NCI-H146 (cell line): Measurements from ENCODE around the gene CSTB.
"Not testable (repeated sequence)": the region's sequence is repeated elsewhere in the genome, so short reads cannot be mapped to it uniquely, and the experiment has no call there.

ENCODE experiments used
- DNase-seq: peaks from one replicate; lab custom pipeline; 2025; lab: John Stamatoyannopoulos, UW

Gene CSTB, protein sequence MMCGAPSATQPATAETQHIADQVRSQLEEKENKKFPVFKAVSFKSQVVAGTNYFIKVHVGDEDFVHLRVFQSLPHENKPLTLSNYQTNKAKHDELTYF

DNA sequence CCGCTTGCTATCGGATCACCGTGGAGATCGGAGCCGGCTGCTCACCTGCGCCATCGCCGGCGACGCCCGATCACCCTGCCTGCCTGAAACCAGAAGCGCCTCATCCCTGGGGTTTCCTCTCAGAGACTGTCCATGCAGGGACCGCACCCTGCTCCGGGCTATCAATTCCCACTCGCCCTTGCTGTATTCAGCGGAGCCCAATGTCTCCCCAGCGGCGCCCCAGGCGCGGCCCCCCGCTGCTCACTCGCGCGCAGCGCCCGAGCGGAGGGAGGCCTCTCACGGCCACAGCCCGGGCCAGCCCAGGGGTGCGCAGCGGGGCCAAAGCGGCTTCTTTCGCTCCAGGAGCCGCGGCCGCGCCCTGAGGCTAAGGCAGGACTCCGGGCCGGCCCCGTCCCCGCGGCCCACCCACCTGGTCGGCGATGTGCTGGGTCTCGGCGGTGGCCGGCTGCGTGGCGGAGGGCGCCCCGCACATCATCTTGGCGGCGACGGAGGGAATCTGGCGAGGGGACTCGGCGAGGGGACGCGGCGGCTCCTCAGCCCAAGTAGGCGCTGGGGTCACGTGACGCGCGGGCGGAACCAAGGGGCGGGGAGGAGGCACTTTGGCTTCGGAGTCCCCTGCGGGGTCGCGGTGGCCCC lies at the start of gene CSTB:
Gene CSTB (minus strand): TSS at position 514 of the 636 bp plus-strand sequence. CDS start 39 bp downstream, at position 475.
- peak; percentile 72 for DNase-seq

DNA sequence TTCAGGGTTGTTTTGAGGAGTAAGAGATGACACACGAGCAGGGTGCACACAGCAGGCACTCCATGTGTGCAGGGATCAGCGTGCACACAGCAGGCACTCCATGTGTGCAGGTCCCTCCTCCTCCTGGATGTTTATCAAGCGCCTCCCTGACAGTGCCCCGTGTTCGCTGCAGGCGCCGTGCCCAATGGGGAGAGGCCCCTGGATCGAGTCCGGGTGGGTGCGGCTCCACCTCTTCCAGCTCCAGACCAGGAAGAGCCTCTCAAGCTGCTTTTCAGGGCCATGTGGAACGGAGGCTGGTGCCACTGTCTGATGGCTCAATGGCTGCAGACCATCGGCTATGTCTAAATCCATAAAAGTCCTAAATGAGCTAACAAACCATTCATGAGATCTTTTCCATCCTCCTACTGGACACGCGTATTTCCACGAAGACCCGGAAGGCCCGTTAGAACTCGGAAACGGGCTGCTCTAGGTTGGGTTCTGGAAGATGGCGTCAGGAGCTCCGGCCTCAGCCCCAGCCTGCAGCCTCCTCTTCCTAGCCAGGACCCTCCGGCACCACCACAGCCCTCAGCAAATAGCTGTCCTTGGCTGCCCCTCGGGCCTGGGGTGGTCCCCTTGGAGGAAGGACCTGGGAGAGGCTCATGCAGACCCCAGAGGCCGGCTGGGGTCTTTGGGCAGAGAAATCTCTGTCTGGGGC lies 49.3 kb upstream of the CSTB start:
- DNase-seq, result no peak

DNA sequence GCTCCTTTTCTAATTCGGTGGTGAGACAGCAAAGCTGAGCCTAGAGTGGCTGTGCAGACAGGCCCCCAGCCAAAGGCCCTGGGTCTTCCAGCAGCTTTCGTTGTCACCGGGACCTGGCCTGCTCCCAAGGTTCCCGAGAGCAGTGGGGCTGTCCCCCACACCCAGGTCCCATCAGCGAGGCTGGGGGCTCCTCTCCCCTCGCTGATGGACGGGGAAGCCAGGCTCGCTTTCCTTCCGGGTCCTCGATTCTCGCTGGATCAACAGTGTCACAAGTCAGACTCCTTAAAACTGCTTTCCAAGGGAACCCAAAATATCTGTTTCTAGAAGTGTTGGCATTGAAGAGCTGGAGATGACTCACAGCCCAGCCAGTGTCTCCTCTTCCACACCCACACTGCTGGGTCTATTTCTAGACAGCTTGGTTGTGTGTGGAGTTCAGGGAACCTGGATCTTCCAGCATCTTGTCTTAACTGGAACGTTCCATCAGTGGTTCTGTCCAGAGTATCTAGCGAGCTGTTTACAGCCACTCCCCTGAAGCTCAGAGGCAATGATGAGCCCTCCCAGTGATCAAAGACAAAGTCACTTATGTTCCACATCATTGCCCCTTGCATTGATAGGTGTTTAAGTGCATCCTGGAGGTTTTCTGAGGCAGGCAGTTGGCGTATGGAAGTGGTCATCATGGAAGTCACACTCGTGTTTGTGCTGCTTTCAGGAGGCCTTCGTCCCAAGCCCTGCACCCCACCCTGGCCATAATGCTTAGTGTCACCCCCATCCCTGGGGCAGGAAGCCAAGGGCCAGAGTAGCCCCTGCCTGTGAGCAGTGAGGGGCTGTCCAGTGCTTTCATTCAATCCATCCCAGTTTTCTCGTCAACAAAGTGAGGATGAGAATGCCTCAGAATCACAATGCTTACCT lies 48.5 kb upstream of the CSTB start:
- DNase-seq, result no peak

DNA sequence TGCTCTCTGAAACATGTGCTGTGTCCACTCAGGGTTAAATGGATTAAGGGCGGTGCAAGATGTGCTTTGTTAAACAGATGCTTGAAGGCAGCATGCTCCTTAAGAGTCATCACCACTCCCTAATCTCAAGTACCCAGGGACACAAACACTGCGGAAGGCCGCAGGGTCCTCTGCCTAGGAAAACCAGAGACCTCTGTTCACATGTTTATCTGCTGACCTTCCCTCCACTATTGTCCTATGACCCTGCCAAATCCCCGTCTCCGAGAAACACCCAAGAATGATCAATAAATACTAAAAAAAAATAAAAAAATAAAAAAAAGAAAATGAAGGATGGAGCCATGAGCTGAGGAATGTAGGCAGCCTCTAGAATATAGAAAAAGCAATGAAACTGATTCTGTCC lies 46.6 kb upstream of the CSTB start:
- not testable (repeated sequence) for DNase-seq

DNA sequence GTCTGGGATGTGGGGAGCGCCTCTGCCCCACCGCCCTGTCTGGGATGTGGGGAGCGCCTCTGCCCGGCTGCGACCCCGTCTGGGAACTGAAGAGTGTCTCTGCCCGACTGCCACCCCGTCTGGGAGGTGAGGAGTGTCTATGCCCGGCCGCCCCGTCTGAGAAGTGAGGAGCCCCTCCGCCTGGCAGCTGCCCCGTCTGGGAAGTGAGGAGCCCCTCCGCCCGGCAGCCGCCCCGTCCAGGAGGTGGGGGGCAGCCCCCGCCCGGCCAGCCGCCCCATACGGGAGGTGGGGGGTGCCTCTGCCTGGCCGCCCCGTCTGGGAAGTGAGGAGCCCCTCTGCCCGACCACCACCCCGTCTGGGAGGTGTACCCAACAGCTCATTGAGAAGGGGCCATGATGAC lies 46.1 kb upstream of the CSTB start:
- DNase-seq, result not testable (repeated sequence)

DNA sequence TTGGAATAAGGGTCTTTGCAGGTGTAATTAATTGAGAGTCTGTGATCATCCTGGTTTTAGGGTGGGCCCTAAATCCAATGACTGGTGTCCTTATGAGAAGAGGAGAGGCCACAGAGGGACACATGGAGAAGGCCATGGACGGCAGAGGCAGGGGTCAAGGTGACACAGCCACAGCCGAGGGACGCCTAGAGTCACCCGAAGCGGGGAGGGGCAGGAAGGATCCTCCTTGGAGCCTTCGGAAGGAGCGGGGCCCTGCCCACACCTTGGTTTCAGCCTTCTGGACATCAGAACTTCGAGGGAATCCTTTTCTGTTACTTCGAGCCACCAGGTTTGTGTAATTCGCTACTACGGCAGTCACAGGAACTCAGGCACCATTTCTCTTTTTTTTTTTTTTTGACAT lies 44.4 kb upstream of the CSTB start:
- DNase-seq, result no peak

DNA sequence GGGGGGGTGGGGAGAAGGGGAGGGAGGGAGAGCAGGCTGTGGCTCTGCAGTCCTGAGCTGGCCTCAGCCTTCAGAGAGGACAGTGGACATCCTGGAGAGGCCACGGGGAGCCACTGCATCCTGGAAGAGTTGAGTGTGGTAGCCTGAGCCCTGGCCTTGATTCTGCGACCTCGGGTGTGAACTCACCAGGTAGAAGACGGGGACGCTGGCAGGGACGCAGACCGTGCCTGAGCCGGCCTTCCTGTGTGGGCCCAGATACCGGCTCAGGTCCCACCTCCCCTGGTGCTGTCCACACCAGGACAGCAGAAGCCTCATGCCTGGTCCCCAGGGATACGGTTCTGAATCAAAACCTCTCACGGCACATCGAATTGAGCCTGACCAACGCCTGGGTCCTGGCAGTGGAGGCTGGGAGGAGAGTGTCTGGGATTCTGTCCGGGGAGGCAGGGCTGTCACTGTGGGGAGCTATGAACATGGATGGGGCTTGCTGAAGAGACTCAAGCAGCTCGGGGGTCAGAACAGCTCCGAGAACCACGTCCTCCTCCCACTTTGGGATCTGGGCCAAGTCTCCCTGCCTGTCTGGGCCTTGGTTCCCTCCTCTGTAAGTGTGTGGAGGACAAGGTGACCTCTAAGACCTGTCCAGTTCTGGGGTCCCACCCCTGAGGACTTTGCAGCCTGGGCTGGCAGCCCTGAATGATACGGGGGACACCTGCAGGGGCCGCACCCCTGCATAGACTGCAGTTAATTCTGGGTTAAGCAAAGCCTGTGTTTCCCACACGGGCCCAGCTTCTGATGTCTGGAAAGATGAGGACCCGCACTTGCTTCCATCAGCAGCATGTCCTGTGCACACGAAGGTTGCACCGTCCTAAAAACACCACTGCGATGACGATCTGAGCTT lies 43.6 kb upstream of the CSTB start:
- no peak for DNase-seq

DNA sequence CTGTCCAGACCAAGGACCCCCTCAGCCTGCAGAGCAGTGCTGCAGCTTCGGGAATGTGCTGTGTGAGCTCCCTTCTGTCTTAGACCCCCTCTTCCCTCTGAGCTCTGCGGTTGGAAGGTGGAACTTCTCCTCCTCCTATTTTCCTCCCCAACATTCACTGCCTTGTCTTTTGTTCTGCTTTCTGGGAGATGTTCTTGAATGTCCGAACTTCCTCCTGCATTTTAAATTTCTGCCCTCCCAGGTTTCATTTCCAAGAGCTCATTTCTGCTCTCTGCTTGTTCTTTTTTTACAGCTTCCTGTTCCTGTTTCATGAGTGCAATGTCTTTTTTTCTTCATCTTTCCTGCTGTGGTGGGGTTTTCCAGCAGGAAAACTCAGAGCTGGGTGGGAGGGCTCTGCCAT lies 42.6 kb upstream of the CSTB start:
- no peak for DNase-seq

DNA sequence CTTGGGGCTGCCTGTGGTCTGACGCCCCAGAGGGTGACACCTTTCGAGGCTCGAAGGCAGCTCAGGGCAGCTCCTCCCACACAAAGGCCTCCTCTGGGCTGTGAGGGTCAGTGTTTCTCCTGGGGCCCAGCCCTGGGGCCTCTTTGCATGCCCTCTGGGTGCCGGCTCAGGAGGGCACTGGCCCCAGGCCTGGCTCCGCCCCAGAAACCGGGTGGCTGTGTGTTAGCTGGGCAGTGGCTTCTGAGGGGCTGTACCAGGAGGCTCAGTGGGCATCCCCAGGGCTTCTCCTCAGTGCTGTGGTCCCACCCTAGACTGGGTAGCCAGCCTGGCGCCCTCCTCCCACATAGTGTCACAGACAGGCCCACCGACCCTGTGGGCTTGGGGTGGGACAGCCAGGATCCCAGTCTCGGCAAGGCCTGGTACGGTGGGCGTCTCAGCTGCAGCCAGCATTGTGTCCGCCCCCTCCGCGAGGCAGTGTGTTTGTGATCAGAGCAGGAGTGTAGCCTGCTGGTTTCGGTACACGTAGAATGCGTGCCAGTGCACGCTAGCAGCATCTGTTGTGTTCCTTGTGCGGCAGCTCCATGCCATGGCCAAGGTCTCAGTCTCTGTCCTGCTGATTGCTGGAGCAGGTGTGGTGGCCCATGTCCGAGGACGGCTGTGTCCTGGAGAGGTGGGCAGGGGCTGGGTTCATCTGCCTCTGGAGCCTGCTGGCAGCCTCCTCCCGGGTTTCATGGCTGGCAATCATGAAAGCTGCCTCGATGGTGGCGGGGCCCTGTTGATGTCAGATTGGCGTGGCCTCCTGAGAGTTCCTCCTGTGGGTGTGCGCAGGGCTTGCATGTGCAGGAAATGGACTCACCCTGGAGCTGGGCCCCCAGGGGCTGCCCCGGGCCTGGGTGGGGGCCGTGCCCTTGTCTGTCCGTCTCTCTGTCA lies 41.3 kb upstream of the CSTB start:
- DNase-seq, result no peak

DNA sequence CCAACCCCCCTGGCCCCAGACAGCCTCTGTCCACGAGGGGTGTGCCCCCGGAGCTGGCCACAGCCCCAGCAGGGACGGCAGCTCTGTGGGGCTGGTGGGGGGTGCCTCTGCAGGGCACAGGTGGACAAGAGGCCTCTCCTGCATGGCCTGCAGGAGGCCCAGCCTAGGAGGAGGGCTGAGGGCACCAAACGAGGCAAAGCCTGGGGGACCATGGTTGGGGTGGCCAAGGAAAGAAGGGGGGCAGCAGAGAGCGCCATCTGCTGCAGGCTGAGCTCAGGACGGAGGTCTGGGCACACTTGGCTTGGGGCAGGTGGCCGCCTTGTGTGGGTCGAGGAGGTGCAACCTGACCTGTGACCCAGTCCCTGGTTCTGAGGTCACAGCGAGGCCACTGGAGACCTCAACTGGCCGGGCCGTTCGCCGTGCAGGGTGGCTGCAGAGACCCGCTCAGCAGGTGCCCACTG lies 40.5 kb upstream of the CSTB start:
- DNase-seq, result no peak

DNA sequence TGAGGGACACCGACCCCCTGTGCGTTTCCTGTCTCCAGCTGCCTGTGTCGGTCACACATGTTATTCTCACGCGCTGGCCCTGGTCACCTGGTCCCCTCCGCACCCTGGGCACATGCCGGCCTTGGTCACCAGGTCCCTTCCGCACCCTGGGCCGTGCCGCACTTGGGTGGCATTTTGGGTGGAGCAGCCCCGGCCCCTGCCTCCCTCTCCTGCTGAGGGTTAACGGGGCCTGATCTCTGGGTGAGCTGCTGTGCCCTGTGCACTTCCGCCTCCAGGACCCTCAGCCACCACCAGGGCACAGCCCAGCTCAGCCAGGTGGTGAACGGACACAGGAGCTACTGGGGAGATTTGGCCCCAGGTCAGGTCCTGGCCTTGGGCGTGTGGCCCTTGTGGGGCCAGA lies 39.9 kb upstream of the CSTB start:
- DNase-seq, result no peak

DNA sequence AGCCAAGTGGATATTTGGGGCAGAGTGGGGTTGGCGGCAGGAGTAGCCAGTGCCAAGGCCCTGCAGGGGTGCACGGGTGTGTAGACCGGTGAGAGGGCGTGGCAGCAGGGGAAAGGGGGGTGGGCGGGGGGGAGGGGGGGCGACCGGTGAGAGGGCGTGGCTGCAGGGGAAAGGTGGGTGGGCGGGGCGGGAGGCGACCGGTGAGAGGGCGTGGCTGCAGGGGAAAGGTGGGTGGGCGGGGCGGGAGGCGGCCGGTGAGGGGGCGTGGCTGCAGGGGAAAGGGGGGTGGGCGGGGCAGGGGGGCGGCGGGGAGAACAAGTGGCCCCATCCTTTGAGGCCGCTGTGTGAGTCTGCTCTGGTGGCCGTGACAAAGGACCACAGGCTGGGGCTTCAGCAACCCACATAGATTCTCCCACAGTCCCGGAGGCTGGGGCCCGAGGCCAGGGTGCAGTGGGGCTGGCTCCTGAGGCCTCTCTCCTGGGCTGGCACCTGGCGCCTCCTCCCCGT lies 39.1 kb upstream of the CSTB start:
- peak; percentile 61 for DNase-seq

DNA sequence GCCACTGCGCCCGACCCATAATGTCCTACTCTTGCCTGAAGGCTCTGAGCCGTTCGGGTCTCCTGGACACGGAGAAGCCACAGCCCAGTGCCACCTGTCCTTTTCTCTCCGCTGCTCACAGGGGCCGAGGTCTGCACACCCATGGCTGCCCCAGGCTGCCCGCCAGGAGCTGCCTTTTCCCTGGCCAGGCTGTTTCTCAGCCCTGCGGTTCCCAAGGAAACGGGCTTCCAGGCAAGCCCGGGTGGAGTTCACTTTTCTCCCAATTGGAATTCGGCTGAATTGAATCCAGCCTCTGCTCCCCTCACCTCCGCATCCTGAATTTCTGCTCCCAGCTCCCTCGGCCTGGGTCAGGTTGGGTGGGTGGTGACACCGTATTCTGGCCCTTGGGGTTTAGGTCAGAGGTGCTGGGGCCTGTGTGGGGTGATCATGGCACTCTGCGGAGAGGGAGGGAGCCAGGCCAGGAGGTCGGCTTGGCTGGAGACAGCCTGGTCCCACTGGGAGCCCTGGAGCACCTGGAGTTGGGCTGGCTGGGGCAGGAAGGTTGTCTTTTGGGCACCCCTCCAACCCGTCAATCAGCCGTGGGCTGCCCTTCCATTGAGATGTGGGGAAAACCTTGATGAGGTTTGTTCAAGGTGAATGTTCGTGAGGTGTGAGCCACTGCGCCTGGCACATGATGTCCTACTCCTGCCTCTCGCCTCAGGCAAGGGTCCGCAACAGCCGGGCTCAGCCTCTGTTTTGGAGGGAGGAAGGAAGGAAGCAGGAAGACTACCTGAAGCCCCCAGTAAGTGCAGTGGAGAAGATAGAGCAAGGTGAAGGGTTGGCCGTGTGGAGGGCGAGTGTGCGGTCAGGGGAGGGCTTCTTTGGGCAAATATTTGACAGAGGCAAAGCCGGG lies 38.4 kb upstream of the CSTB start:
- peak; percentile 6 for DNase-seq

DNA sequence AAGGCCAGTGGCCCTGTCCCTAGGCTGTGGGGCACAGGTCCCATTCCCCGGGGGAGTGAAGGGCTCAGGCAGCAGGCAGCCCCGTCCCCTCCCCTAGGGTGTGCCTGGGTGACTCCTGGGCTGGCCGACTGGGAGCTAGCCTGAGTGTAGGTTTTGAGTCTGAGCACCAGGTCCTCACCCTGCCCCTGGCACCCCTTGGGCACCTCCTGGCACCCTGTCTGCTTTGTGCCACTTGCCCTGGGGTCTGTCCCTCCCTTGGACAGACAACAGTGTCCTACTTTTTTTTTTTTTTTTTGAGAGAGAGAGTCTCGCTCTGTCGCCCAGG lies 37.5 kb upstream of the CSTB start:
- no peak for DNase-seq

DNA sequence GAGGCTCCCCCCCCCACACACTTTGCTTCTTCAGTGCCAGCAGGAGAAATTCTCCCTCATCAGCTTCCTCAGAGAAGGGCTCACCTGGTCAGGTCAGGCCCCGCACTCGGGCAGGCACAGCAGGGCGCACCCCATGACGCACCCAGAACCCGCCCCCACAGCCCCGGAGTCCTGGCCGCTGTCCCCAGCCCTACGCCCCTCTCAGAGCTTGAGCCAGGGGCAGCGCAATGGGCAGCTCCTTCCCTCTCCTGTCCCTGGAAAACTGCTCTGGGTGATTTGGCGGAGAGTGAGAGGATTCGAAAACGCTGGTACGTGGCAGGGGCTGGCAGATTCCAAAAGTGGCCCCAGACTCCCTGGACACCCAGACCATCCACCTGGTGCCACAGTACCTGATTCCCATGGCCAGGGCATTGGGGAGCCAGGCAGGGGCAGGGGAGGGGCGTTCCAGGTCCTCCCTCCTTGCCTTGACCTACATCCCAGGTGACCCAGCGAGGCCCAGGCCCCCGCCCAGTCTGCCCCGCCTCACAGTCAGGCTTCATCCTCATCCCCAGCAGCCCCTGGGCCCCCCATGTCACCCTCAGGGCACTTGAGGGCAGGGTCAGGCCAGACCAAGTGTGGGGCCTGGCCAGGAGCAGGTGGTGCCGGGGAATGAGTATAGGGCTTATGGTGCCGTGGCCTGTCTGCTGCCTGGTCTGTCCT lies 37.0 kb upstream of the CSTB start:
- no peak for DNase-seq

DNA sequence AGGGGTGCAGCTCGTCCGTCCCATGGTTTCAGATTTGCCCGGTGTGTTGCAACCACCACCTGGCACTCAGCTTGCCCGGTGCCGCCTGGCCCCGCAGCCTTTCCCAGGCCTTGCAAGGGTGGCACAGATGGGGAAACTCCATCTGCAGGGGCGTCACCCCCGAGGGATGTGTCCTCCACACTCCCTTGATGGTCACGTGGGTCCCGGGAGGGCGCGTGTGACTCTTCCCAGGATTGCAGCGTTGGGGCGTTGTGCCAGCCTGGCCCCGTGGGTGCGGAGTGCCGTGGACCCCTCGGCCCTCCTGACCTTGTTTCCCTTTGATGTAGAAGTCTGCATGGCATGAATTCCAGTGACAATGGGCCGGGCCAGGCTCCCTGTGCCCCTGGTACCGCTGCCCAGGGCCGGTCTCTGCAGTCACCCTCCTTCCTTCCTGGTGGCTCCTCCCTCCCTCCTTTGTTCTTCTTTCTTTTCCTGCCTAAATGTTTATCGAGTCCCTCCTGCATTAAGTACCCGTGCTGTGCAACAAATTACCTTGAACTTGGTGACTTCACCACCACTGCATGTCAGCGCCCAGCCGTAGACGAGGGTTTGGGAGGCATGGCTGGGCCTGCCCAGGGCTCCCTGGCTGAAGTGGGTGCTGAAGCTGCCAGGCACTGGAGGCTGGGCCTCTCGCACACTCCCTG lies 36.2 kb upstream of the CSTB start:
- DNase-seq, result no peak

DNA sequence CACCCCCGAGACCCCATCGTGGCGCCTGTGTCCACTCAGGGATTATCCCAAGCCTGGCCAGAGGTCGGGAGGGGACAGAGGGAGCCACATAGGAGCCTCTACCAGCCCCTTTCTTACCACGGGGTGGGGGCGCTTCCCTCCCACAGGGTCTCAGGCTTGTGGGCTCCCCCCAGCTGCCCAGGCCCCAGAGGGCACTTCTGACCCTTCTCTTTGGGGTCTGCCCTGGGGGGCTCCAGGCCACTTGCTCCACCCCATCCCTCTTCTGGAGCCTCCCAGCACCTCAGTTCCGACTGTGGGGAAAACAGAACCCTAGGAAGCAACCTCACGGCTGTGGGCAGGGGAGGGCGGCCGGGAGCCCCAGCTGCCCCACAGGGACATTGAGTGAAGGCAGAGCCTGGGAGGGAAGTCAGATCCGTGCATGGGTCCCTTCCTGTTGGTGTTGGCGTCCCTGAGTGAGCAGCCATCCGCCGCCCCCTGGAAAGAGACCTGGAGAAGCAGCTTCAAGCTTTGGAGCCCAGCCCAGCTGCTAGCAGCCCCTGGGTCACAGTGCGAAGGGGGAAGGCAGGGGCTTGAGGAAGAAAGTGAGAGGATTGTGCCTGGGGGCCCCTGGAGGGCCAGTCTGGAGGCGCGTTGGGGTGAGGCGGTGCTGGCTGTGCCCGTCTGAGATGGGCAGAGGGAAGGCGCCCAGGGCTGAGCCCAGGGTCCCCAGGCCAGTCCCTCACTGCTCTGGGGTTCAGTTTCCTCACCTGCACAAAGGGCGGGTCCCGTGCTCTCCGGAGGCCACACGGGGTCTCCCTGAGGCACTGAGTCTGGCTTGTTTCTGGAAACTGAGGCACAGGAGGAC lies 35.4 kb upstream of the CSTB start:
- no peak for DNase-seq
